ENCODE results near the gene INO80E. TPM values are rescaled to one million over a fixed set of nuclear protein-coding genes. Genes with fewer than 3 reads are reported as not detected.

INO80E gene
- polyA plus RNA-seq, 2 of the 4 experiments (the other 2 are of a cell fraction) = 41.3 to 89.0 TPM

DNA sequence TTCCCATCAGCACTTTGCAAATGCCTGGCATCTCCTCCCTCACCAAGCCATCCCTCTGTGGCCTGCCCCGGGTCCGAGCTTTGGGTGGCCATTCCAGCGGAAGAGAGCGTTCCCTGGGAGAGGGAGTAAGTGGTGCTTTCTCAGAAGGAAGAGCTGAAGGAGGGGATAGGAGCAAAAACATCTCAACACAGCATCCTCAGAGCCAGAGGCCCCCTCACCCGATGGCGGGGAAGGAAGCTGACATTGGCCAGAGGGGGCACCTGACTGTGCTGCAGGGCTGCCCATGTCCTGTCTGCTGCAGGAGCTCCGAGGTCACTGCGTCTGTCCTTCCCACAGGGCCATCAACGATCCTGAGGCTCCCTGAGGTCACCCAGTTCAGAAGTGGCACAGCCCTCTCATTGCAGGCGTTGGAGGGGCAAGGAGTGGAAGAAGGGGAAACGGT, 35.5 kb downstream of the INO80E start:
- peak overlapping the region in 1 of 2 experiments; percentile 75; a peak in 3 of 6 replicates for H3K27ac ChIP-seq
- ATAC-seq (peak in 1 of 2 experiments; percentile 16; a peak in 3 of 6 replicates), DNase-seq (ENCODE audit: low read depth in 1 of 2, low spot score in 1 of 2) (no peak), FAIRE-seq (no peak)
- 62% methylated on average over 11 of the region's 11 CpGs for WGBS (ENCODE audit: missing lambda C conversion rate)
- peak overlapping the region; percentile 34 for H3K4me3 ChIP-seq
- 0 out of 3 replicates have a peak, but pooled peaks cover 7% of the 10 kb centered on the region for H3K4me1 ChIP-seq
- peak overlapping the region; percentile 79 for H3K4me2 ChIP-seq
- POLR2A ChIA-PET = no interaction called here
- CTCF ChIA-PET = interaction anchor here (0.6 to 5.0 kb wide), 71 partner anchors 9 to 1063 kb away, joined by 3 to 61 read pairs (median 5); partner anchors contain the start of genes ALDOA, C16orf92, CDIPT and DOC2A
- TF ChIP-seq RAD21 (conservative IDR thresholded peaks at IDR 0.05 in 1 of 2, IDR thresholded peaks at IDR 0.05 in 1 of 2) = no peak
- TF ChIP-seq GATA3 (IDR thresholded peaks at IDR 0.05; ENCODE audit: borderline replicate concordance) = no peak
- TF ChIP-seq JUNB (IDR thresholded peaks at IDR 0.05) = no peak
- TF ChIP-seq, protein P1, sequence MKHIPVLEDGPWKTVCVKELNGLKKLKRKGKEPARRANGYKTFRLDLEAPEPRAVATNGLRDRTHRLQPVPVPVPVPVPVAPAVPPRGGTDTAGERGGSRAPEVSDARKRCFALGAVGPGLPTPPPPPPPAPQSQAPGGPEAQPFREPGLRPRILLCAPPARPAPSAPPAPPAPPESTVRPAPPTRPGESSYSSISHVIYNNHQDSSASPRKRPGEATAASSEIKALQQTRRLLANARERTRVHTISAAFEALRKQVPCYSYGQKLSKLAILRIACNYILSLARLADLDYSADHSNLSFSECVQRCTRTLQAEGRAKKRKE (CRISPR knock-in tag; IDR thresholded peaks at IDR 0.05; ENCODE audit: low read depth) = no peak
- TF ChIP-seq FOSL2 (IDR thresholded peaks at IDR 0.05) = no peak
- TF ChIP-seq FOSL2 (CRISPR knock-in tag; IDR thresholded peaks at IDR 0.05) = no peak
- no peak for TF ChIP-seq KDM5A (IDR thresholded peaks at IDR 0.05)
- no peak for TF ChIP-seq ZFP36 (IDR thresholded peaks at IDR 0.05; ENCODE audit: borderline replicate concordance, partially characterized antibody)
- TF ChIP-seq BHLHE40 (IDR thresholded peaks at IDR 0.05; ENCODE audit: low read depth, low read length) = no peak
- no peaks in the 10 kb centered on the region for H3K9me3 ChIP-seq

DNA sequence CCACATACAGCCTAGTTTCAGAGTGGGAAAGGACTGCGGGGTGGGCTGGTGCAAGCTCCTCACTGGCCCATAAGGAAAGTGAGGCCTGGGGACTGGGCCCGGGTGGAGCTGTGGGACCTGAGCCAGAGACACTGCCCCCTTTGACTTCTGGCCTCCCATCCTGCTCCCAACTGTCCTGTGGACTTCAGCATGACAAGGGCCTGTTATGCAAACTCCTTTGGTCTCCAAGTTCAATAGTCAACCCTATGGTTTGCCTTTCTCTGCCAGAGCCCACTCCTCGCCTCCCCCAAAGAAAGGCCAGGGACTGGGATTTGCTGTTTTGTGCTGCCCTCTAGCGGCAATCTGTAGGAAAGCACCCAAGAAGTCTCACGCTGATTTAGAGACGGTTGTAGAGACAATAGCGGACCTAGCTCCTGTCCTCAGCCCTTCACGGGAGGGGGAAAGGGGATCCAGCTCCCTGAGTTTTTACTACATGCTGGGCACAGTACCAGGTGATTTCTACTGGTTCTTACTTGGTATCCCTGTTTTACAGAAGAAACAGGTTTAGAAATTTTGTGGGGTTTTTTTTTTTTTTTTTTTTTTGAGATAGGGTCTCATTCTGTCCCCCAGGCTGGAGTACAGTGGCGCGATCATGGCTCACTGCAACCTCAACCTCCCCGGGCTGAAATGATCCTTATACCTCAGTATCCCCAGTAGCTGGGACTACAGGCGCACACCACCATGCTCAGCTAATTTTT, 36.2 kb downstream of the INO80E start:
- ATAC-seq = peak in 1 of 2 experiments; percentile 75; a peak in 3 of 6 replicates
- Histone ChIP-seq H3K4me1 (0 out of 3 replicates have a peak, but pooled peaks cover 7% of the 10 kb centered on the region), H3K4me3 (no peak overlapping the region), H3K27ac (no peak overlapping the region), H3K9me3 (no peaks in the 10 kb centered on the region), H3K4me2 (no peak overlapping the region)
- TF ChIP-seq ESRRA (IDR thresholded peaks at IDR 0.05; ENCODE audit: borderline replicate concordance, low read length) (no peak), SMC3 (IDR thresholded peaks at IDR 0.05) (peak; percentile 72), FOSL2 (IDR thresholded peaks at IDR 0.05) (no peak), FOSL2 (CRISPR knock-in tag; IDR thresholded peaks at IDR 0.05) (no peak), HOXB13 (CRISPR knock-in tag; IDR thresholded peaks at IDR 0.05; ENCODE audit: low read depth) (no peak), HDAC2 (IDR thresholded peaks at IDR 0.05) (no peak), RAD21 (conservative IDR thresholded peaks at IDR 0.05 in 1 of 2, IDR thresholded peaks at IDR 0.05 in 1 of 2) (peak; percentile 91 to 94), GATA3 (IDR thresholded peaks at IDR 0.05; ENCODE audit: borderline replicate concordance) (no peak), POLR2AphosphoS2 (conservative IDR thresholded peaks at IDR 0.05; ENCODE audit: low read length) (no peak)
- TF ChIP-seq, protein P2, sequence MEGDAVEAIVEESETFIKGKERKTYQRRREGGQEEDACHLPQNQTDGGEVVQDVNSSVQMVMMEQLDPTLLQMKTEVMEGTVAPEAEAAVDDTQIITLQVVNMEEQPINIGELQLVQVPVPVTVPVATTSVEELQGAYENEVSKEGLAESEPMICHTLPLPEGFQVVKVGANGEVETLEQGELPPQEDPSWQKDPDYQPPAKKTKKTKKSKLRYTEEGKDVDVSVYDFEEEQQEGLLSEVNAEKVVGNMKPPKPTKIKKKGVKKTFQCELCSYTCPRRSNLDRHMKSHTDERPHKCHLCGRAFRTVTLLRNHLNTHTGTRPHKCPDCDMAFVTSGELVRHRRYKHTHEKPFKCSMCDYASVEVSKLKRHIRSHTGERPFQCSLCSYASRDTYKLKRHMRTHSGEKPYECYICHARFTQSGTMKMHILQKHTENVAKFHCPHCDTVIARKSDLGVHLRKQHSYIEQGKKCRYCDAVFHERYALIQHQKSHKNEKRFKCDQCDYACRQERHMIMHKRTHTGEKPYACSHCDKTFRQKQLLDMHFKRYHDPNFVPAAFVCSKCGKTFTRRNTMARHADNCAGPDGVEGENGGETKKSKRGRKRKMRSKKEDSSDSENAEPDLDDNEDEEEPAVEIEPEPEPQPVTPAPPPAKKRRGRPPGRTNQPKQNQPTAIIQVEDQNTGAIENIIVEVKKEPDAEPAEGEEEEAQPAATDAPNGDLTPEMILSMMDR (IDR thresholded peaks at IDR 0.05) = peak; percentile 91
- TF ChIP-seq, protein P3, sequence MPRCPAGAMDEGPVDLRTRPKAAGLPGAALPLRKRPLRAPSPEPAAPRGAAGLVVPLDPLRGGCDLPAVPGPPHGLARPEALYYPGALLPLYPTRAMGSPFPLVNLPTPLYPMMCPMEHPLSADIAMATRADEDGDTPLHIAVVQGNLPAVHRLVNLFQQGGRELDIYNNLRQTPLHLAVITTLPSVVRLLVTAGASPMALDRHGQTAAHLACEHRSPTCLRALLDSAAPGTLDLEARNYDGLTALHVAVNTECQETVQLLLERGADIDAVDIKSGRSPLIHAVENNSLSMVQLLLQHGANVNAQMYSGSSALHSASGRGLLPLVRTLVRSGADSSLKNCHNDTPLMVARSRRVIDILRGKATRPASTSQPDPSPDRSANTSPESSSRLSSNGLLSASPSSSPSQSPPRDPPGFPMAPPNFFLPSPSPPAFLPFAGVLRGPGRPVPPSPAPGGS (IDR thresholded peaks at IDR 0.05) = no peak
- TF ChIP-seq, protein P4, sequence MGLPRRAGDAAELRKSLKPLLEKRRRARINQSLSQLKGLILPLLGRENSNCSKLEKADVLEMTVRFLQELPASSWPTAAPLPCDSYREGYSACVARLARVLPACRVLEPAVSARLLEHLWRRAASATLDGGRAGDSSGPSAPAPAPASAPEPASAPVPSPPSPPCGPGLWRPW (IDR thresholded peaks at IDR 0.05) = no peak
- TF ChIP-seq, protein P5, sequence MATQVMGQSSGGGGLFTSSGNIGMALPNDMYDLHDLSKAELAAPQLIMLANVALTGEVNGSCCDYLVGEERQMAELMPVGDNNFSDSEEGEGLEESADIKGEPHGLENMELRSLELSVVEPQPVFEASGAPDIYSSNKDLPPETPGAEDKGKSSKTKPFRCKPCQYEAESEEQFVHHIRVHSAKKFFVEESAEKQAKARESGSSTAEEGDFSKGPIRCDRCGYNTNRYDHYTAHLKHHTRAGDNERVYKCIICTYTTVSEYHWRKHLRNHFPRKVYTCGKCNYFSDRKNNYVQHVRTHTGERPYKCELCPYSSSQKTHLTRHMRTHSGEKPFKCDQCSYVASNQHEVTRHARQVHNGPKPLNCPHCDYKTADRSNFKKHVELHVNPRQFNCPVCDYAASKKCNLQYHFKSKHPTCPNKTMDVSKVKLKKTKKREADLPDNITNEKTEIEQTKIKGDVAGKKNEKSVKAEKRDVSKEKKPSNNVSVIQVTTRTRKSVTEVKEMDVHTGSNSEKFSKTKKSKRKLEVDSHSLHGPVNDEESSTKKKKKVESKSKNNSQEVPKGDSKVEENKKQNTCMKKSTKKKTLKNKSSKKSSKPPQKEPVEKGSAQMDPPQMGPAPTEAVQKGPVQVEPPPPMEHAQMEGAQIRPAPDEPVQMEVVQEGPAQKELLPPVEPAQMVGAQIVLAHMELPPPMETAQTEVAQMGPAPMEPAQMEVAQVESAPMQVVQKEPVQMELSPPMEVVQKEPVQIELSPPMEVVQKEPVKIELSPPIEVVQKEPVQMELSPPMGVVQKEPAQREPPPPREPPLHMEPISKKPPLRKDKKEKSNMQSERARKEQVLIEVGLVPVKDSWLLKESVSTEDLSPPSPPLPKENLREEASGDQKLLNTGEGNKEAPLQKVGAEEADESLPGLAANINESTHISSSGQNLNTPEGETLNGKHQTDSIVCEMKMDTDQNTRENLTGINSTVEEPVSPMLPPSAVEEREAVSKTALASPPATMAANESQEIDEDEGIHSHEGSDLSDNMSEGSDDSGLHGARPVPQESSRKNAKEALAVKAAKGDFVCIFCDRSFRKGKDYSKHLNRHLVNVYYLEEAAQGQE (IDR thresholded peaks at IDR 0.05) = no peak
- peak in 1 of 2 experiments; percentile 79 for DNase-seq (ENCODE audit: low read depth in 1 of 2, low spot score in 1 of 2)
- ChIA-PET POLR2A (interaction anchor here (0.7 to 0.9 kb wide), 2 partner anchors 33 to 217 kb away, joined by 6 to 12 read pairs; partner anchors contain the start of genes ALDOA and PAGR1), CTCF (interaction anchor here (0.6 to 5.0 kb wide), 84 partner anchors 9 to 1064 kb away, joined by 3 to 61 read pairs (median 5); partner anchors contain the start of genes ALDOA, C16orf92, CDIPT and DOC2A)
- no peak for FAIRE-seq
- 11% methylated on average over 11 of the region's 12 CpGs for WGBS (ENCODE audit: missing lambda C conversion rate)

All from A549 (cell line).